AG09309 (cell line): ENCODE measurements around the gene EFR3B.

ENCODE experiments used
- DNase-seq: peaks from one replicate; pipeline ENCODE4 v3.0.0-alpha.2; 2010; ENCODE audit warnings: low read depth
- H3K4me3 ChIP-seq: 2 replicates; pipeline ENCODE4 v1.5.1; 2011; ENCODE audit warnings: mild to moderate bottlenecking, low read depth, low read length, moderate library complexity; ENCODE audit not compliant: control insufficient read depth
- TF ChIP-seq, protein P1 (sequence below): IDR thresholded peaks from 2 replicates; pipeline ENCODE4 v1.5.1; 2011; ENCODE audit warnings: mild to moderate bottlenecking, low read depth, low read length, inconsistent platforms; ENCODE audit not compliant: insufficient read depth, control insufficient read depth; ENCODE audit errors: missing control alignments

EFR3B gene

DNA sequence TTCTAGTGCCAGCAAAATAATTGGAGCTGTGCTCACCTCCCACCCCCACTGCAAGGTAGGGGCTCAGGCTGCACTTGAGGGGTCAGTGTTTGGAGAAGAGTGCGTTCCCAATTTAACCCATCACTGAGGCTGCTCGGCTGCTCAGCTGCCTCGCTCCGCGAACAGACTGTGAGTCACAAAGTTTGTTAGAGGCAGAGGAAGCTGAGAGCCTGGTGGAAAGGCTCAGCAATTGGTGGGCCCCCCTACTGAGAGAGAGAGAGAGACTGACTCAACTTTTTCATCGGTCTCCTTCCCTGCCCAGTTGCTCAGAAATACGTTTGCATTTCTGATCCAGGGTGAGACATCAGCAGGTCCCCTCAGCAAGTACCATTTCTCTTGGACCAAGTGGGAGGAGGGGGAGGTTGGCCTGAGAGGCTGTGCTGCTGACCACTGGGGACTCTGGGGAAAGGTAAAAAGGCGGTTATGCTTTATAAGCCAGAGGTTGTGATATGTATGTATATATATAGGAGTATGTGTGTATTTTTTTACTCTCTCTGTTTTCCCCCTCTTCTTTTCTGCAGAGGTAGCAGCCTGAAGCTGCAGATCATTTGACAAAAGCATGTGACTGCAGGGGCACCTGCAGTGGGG, 1.5 kb downstream of the EFR3B start:
- TF ChIP-seq, protein P1, sequence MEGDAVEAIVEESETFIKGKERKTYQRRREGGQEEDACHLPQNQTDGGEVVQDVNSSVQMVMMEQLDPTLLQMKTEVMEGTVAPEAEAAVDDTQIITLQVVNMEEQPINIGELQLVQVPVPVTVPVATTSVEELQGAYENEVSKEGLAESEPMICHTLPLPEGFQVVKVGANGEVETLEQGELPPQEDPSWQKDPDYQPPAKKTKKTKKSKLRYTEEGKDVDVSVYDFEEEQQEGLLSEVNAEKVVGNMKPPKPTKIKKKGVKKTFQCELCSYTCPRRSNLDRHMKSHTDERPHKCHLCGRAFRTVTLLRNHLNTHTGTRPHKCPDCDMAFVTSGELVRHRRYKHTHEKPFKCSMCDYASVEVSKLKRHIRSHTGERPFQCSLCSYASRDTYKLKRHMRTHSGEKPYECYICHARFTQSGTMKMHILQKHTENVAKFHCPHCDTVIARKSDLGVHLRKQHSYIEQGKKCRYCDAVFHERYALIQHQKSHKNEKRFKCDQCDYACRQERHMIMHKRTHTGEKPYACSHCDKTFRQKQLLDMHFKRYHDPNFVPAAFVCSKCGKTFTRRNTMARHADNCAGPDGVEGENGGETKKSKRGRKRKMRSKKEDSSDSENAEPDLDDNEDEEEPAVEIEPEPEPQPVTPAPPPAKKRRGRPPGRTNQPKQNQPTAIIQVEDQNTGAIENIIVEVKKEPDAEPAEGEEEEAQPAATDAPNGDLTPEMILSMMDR: no peak
- DNase-seq: peak; percentile 52
- H3K4me3 ChIP-seq: peak overlapping the region; percentile 65

- TF ChIP-seq, protein P1: no peak
- no peak for DNase-seq
- no peak overlapping the region for H3K4me3 ChIP-seq
These were observed 2.1 kb downstream of the EFR3B start for GRCh38 chr2:25044011-25044410.

GRCh38 chr2:25044990-25045389, 3.1 kb downstream of the EFR3B start:
- TF ChIP-seq, protein P1: no peak
- no peak for DNase-seq
- no peak overlapping the region for H3K4me3 ChIP-seq

DNA sequence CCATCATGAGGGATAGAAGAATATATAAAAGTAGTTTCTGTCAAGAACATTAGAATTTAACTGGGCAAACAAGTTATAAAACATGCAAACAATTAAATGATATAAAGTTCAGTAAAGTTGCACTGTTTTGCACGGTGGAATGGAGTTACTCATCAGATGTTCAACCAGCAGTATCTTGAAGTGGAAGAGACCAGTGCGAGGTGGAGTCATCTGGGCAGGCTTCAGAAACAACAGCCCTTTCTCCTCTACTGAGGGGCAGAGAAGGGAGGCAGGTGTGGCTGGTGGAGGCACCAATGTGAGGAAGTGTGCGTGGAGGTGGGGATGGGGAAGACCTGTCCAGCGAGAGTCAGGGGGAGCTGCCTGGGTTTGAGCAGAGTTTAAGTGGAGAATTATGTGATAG, 7.5 kb downstream of the EFR3B start:
- H3K4me3 ChIP-seq: no peak overlapping the region
- DNase-seq: no peak
- TF ChIP-seq, protein P1: no peak

- DNase-seq: no peak
- no peak overlapping the region for H3K4me3 ChIP-seq
- TF ChIP-seq, protein P1: no peak
These were observed 8.3 kb downstream of the EFR3B start for GRCh38 chr2:25050128-25050527.

- no peak overlapping the region for H3K4me3 ChIP-seq
- DNase-seq: no peak
- TF ChIP-seq, protein P1: no peak
These were observed 11.2 kb downstream of the EFR3B start for GRCh38 chr2:25053041-25053440.
